ENCODE data around the gene ARID5A. TPM values are rescaled to one million over a fixed set of nuclear protein-coding genes. Genes with fewer than 3 reads are reported as not detected.

ARID5A gene
- total RNA-seq, 1 donor, result 7.6 TPM

- no peak overlapping the region for H2AFZ ChIP-seq (ENCODE audit: low read length)
- H3K79me2 ChIP-seq (ENCODE audit: insufficient read depth, low read length), result no peaks in the 10 kb centered on the region
- H3K4me2 ChIP-seq (ENCODE audit: insufficient read depth, low read length), result no peak overlapping the region
- TF ChIP-seq CTCF (IDR thresholded peaks at IDR 0.05; ENCODE audit: extremely low read depth, low read depth, low read length), result no peak
- no peak overlapping the region for H3K27ac ChIP-seq (ENCODE audit: low read depth, low read length)
- no peak overlapping the region for H3K4me3 ChIP-seq (ENCODE audit: insufficient read depth, low read length)
- no peaks in the 10 kb centered on the region for H3K27me3 ChIP-seq (ENCODE audit: insufficient read depth, low read length)
- no peaks in the 10 kb centered on the region for H3K9me3 ChIP-seq (ENCODE audit: low read depth, low read length)
- no peak for DNase-seq (ENCODE audit: insufficient read length, low spot score, missing footprints)
- H4K20me1 ChIP-seq (ENCODE audit: insufficient read depth, low read length), result peaks cover 3% of the 10 kb centered on the region
- H3K4me1 ChIP-seq (ENCODE audit: insufficient read depth, low read length), result peaks cover 5% of the 10 kb centered on the region
- peaks cover 69% of the 10 kb centered on the region for H3K36me3 ChIP-seq (ENCODE audit: insufficient read depth, low read length)
Measured at GRCh38 chr2:96594691-96595152, 58.2 kb downstream of the ARID5A start.

- peaks cover 87% of the 10 kb centered on the region for H3K36me3 ChIP-seq (ENCODE audit: insufficient read depth, low read length)
- no peaks in the 10 kb centered on the region for H3K4me1 ChIP-seq (ENCODE audit: insufficient read depth, low read length)
- no peak overlapping the region for H3K4me2 ChIP-seq (ENCODE audit: insufficient read depth, low read length)
- no peaks in the 10 kb centered on the region for H3K9me3 ChIP-seq (ENCODE audit: low read depth, low read length)
- H3K27me3 ChIP-seq (ENCODE audit: insufficient read depth, low read length), result no peaks in the 10 kb centered on the region
- H4K20me1 ChIP-seq (ENCODE audit: insufficient read depth, low read length), result no peaks in the 10 kb centered on the region
- TF ChIP-seq CTCF (IDR thresholded peaks at IDR 0.05; ENCODE audit: extremely low read depth, low read depth, low read length), result no peak
- H3K79me2 ChIP-seq (ENCODE audit: insufficient read depth, low read length), result no peaks in the 10 kb centered on the region
- no peak overlapping the region for H2AFZ ChIP-seq (ENCODE audit: low read length)
- no peak for DNase-seq (ENCODE audit: insufficient read length, low spot score, missing footprints)
- no peak overlapping the region for H3K4me3 ChIP-seq (ENCODE audit: insufficient read depth, low read length)
- H3K27ac ChIP-seq (ENCODE audit: low read depth, low read length), result no peak overlapping the region
Measured at GRCh38 chr2:96596596-96596995, 60.0 kb downstream of the ARID5A start.

GRCh38 chr2:96599941-96600340, 63.4 kb downstream of the ARID5A start:
- no peak overlapping the region for H3K4me3 ChIP-seq (ENCODE audit: insufficient read depth, low read length)
- no peaks in the 10 kb centered on the region for H3K9me3 ChIP-seq (ENCODE audit: low read depth, low read length)
- no peaks in the 10 kb centered on the region for H3K27me3 ChIP-seq (ENCODE audit: insufficient read depth, low read length)
- H3K4me1 ChIP-seq (ENCODE audit: insufficient read depth, low read length), result no peaks in the 10 kb centered on the region
- H3K79me2 ChIP-seq (ENCODE audit: insufficient read depth, low read length), result no peaks in the 10 kb centered on the region
- no peak overlapping the region for H3K4me2 ChIP-seq (ENCODE audit: insufficient read depth, low read length)
- DNase-seq (ENCODE audit: insufficient read length, low spot score, missing footprints), result no peak
- H3K36me3 ChIP-seq (ENCODE audit: insufficient read depth, low read length), result peaks cover 87% of the 10 kb centered on the region
- H4K20me1 ChIP-seq (ENCODE audit: insufficient read depth, low read length), result peaks cover 6% of the 10 kb centered on the region
- no peak overlapping the region for H3K27ac ChIP-seq (ENCODE audit: low read depth, low read length)
- no peak overlapping the region for H2AFZ ChIP-seq (ENCODE audit: low read length)
- no peak for TF ChIP-seq CTCF (IDR thresholded peaks at IDR 0.05; ENCODE audit: extremely low read depth, low read depth, low read length)

GRCh38 chr2:96601382-96602292, 65.1 kb downstream of the ARID5A start:
- no peaks in the 10 kb centered on the region for H3K27me3 ChIP-seq (ENCODE audit: insufficient read depth, low read length)
- no peak overlapping the region for H3K4me2 ChIP-seq (ENCODE audit: insufficient read depth, low read length)
- peaks cover 88% of the 10 kb centered on the region for H3K36me3 ChIP-seq (ENCODE audit: insufficient read depth, low read length)
- H3K4me1 ChIP-seq (ENCODE audit: insufficient read depth, low read length), result peaks cover 3% of the 10 kb centered on the region
- peaks cover 10% of the 10 kb centered on the region for H4K20me1 ChIP-seq (ENCODE audit: insufficient read depth, low read length)
- no peaks in the 10 kb centered on the region for H3K79me2 ChIP-seq (ENCODE audit: insufficient read depth, low read length)
- TF ChIP-seq CTCF (IDR thresholded peaks at IDR 0.05; ENCODE audit: extremely low read depth, low read depth, low read length), result no peak
- H2AFZ ChIP-seq (ENCODE audit: low read length), result no peak overlapping the region
- no peak overlapping the region for H3K4me3 ChIP-seq (ENCODE audit: insufficient read depth, low read length)
- no peak overlapping the region for H3K27ac ChIP-seq (ENCODE audit: low read depth, low read length)
- H3K9me3 ChIP-seq (ENCODE audit: low read depth, low read length), result no peaks in the 10 kb centered on the region
- DNase-seq (ENCODE audit: insufficient read length, low spot score, missing footprints), result no peak
